Activated T-helper 2 cell treated with anti-CD3 and anti-CD28 coated beads, Interferon-gamma antibody, Interleukin-2, Interleukin-4, amounts not matched to agents 10 μg/mL and 5 μg/mL and 100 μg/mL, durations not matched to agents 14 hours and 24 hours and 36 hours (primary cell): ENCODE data around the gene FGFR1OP2. TPM values are rescaled to one million over a fixed set of nuclear protein-coding genes. Genes with fewer than 3 reads are reported as not detected.

ENCODE experiments used
- DNase-seq: peaks from one replicate; pipeline ENCODE4 v3.0.0; 2021; ENCODE audit warnings: low spot score
- H3K27ac Mint-ChIP-seq: one replicate; pipeline ENCODE4 v1.8.0; 2021; ENCODE audit warnings: mixed read lengths
- H3K27me3 Mint-ChIP-seq: one replicate; pipeline ENCODE4 v1.8.0; 2021; ENCODE audit warnings: low read depth, mixed read lengths
- H3K36me3 Mint-ChIP-seq: one replicate; pipeline ENCODE4 v1.8.0; 2021; ENCODE audit warnings: low read depth, mixed read lengths
- H3K4me1 Mint-ChIP-seq: one replicate; pipeline ENCODE4 v1.8.0; 2021; ENCODE audit warnings: low read depth, mixed read lengths
- H3K4me3 Mint-ChIP-seq: one replicate; pipeline ENCODE4 v1.8.0; 2021; ENCODE audit warnings: low read depth, mild to moderate bottlenecking, moderate library complexity, mixed read lengths
- H3K9me3 Mint-ChIP-seq: one replicate; pipeline ENCODE4 v1.8.0; 2021; ENCODE audit warnings: mixed read lengths
- intact Hi-C: fragments of 100-400 bp; cut with micrococcal nuclease; formaldehyde crosslinking; loops from one replicate; pipeline ENCODE4 v1.15.1; 2023
- total RNA-seq: library from RNA; stranded (reverse); gene quantifications from 2 replicates; pipeline ENCODE4 v1.2.3, GENCODE V29; 2022

The FGFR1OP2 gene
- total RNA-seq, 1 donor from 2014 or later: 49.0 TPM

DNA sequence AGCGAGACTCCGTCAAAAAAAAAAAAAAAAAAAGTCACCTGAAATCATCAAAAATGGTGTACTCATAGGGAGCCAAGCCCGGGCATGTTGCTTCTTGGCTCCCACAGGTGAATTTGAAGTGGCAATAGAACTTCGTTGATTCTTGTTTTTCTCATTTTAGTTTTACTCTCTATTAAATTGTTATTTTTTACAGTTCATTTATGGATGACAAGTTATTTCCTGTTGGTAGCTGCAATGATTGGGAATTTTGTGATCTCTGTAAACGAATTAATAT is 74.6 kb downstream of the FGFR1OP2 start:
- no peaks in the 10 kb centered on the region for H3K9me3 Mint-ChIP-seq
- H3K27me3 Mint-ChIP-seq: no peaks in the 10 kb centered on the region
- peak overlapping the region; percentile 93 for H3K4me3 Mint-ChIP-seq
- DNase-seq: no peak
- peaks cover 63% of the 10 kb centered on the region for H3K4me1 Mint-ChIP-seq
- H3K27ac Mint-ChIP-seq: no peak overlapping the region
- H3K36me3 Mint-ChIP-seq: peaks cover 22% of the 10 kb centered on the region
- intact Hi-C loops: loop anchor here (5.0 to 10.0 kb wide), 3 partner anchors 41 to 266 kb away; partner anchors contain the start of gene STK38L

GRCh38 chr12:27013611-27014084 is 75.4 kb downstream of the FGFR1OP2 start:
- H3K27me3 Mint-ChIP-seq: no peaks in the 10 kb centered on the region
- DNase-seq: no peak

GRCh38 chr12:27014085-27014858 is 76.0 kb downstream of the FGFR1OP2 start, which contains the start of gene TM7SF3:
TM7SF3 (minus strand) TSS chr12:27014384; CDS start chr12:27014168, 216 bp downstream.
- peaks cover 57% of the 10 kb centered on the region for H3K4me1 Mint-ChIP-seq
- H3K27me3 Mint-ChIP-seq: no peaks in the 10 kb centered on the region
- DNase-seq: peak; percentile 94
- peaks cover 17% of the 10 kb centered on the region for H3K36me3 Mint-ChIP-seq
- intact Hi-C loops: loop anchor here (1.0 to 10.0 kb wide), 8 partner anchors 8 to 317 kb away; partner anchors contain the start of genes FGFR1OP2, ITPR2, MED21 and STK38L
- H3K27ac Mint-ChIP-seq: peak within 1 kb of the TSS; percentile 89
- H3K4me3 Mint-ChIP-seq: peak within 1 kb of the TSS; percentile 93
- no peaks in the 10 kb centered on the region for H3K9me3 Mint-ChIP-seq

More at GRCh38 chr12:27013611-27014084, 75.4 kb downstream of the FGFR1OP2 start:
- Mint-ChIP-seq H3K4me1 (peaks cover 59% of the 10 kb centered on the region), H3K4me3 (peak overlapping the region; percentile 93), H3K27ac (peak overlapping the region; percentile 89), H3K9me3 (no peaks in the 10 kb centered on the region), H3K36me3 (peaks cover 17% of the 10 kb centered on the region)
- intact Hi-C loops: loop anchor here (1.0 to 10.0 kb wide), 8 partner anchors 9 to 317 kb away; partner anchors contain the start of genes FGFR1OP2, ITPR2, MED21 and STK38L

- peak overlapping the region; percentile 84 for H3K27ac Mint-ChIP-seq
- DNase-seq: no peak
- no peaks in the 10 kb centered on the region for H3K27me3 Mint-ChIP-seq
- H3K9me3 Mint-ChIP-seq: no peaks in the 10 kb centered on the region
- peak overlapping the region; percentile 93 for H3K4me3 Mint-ChIP-seq
- intact Hi-C loops: loop anchor here (1.0 to 10.0 kb wide), 10 partner anchors 7 to 687 kb away; partner anchors contain the start of genes FGFR1OP2, ITPR2, MED21 and STK38L
- H3K4me1 Mint-ChIP-seq: peaks cover 51% of the 10 kb centered on the region
- H3K36me3 Mint-ChIP-seq: peaks cover 15% of the 10 kb centered on the region
These were observed 76.8 kb downstream of the FGFR1OP2 start for GRCh38 chr12:27014859-27015729.

DNA sequence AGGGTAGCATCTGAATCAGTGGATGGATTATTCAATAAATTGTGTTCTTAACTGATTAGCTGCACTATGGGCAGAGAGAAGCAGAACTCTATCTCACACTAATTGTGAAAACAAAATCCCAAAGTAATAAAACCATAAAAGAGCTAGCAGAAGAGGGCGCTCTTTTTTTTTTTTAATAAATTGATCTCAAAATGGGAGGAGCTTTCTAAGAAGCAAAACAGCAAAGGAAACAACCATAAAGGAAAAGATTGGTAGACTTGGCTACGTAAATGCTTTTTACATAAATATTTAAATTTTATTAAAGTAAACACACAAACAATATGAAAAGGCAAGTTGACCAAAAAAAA is 77.4 kb downstream of the FGFR1OP2 start:
- H3K4me3 Mint-ChIP-seq: no peak overlapping the region
- H3K27ac Mint-ChIP-seq: peak overlapping the region; percentile 84
- H3K27me3 Mint-ChIP-seq: peaks cover 1% of the 10 kb centered on the region
- peaks cover 47% of the 10 kb centered on the region for H3K4me1 Mint-ChIP-seq
- no peaks in the 10 kb centered on the region for H3K9me3 Mint-ChIP-seq
- no peak for DNase-seq
- peaks cover 9% of the 10 kb centered on the region for H3K36me3 Mint-ChIP-seq
- intact Hi-C loops: loop anchor here (1.0 to 10.0 kb wide), 5 partner anchors 183 to 687 kb away; partner anchors contain the start of genes ITPR2 and STK38L

Other genes starting within 250 kb of the FGFR1OP2 start
- 49.3 and 49.6 TPM in 2 replicates for gene ITPR2, start 105.3 kb upstream of the FGFR1OP2 start, total RNA-seq
- 54.4 and 65.7 TPM in 2 replicates for gene INTS13, start 489 bp upstream of the FGFR1OP2 start, total RNA-seq
- 46.7 and 51.5 TPM in 2 replicates for gene TM7SF3, start 75.9 kb downstream of the FGFR1OP2 start, total RNA-seq
- 33.8 and 35.9 TPM in 2 replicates for gene MED21, start 84.1 kb downstream of the FGFR1OP2 start, total RNA-seq
- gene C12orf71, start 144.1 kb downstream of the FGFR1OP2 start, total RNA-seq: not detected in 2 replicates